Suprapubic skin (tissue), 4 donors: ENCODE data around the gene ACP1. TPM values are rescaled to one million over a fixed set of nuclear protein-coding genes. Genes with fewer than 3 reads are reported as not detected.

Source experiments
- DNase-seq, 2 donors: peaks; one replicate each; pipeline ENCODE4 v3.0.0-alpha.2; 2019; ENCODE audit warnings: low spot score in 2 of 2
- H3K27ac ChIP-seq: fragments of 200-600 bp; sonication (generic); one replicate; pipeline ENCODE4 v1.5.1; 2019
- H3K27me3 ChIP-seq: fragments of 200-600 bp; sonication (generic); one replicate; pipeline ENCODE4 v1.5.1; 2019
- H3K36me3 ChIP-seq: fragments of 200-600 bp; sonication (generic); one replicate; pipeline ENCODE4 v1.5.1; 2019
- H3K4me1 ChIP-seq: fragments of 200-600 bp; sonication (generic); one replicate; pipeline ENCODE4 v1.5.1; 2019
- H3K4me3 ChIP-seq: fragments of 200-600 bp; sonication (generic); one replicate; pipeline ENCODE4 v1.5.1; 2019; ENCODE audit warnings: mild to moderate bottlenecking
- H3K9me3 ChIP-seq: fragments of 200-600 bp; sonication (generic); one replicate; pipeline ENCODE4 v1.5.1; 2019
- EP300 ChIP-seq: sonication (generic); formaldehyde crosslinking; IDR thresholded peaks from one replicate; pipeline ENCODE4 v1.6.1; 2017; ENCODE audit warnings: antibody characterized with exemption
- POLR2A ChIP-seq, 2 donors: fragments of 450-650 bp; IDR thresholded peaks; one replicate each; pipeline ENCODE4 v1.6.1; 2017; ENCODE audit warnings: antibody characterized with exemption in 2 of 2, mild to moderate bottlenecking in 2 of 2, moderate library complexity in 2 of 2
- POLR2AphosphoS5 ChIP-seq, 3 donors: sonication (generic); formaldehyde crosslinking; IDR thresholded peaks; one replicate each; pipeline ENCODE4 v1.6.1; 2017; ENCODE audit warnings: antibody characterized with exemption in 3 of 3
- WGBS: methylation state at CpG from one replicate; pipeline ENCODE4 v1.1.5; 2018; 5-methylcytosine and 5-hydroxymethylcytosine counted together
- total RNA-seq, 4 donors: library from RNA; depleted of rRNA; stranded (reverse); fragments of >200 nt; gene quantifications; one replicate each; pipeline ENCODE4 v1.1.0, GENCODE V29; 2016
- TF ChIP-seq, protein P1 (sequence below), 2 donors: fragments of 200-600 bp in 1 of 2; fragments of 450-650 bp in 1 of 2; sonication (generic) in 1 of 2; IDR thresholded peaks; one replicate each; pipeline ENCODE4 v1.5.1; 2016 to 2019; ENCODE audit warnings: antibody characterized with exemption in 2 of 2, mild to moderate bottlenecking in 1 of 2, moderate library complexity in 1 of 2

ACP1 gene
- total RNA-seq, 4 donors from 2014 or later = 72.4 to 90.8 (median 73.0) TPM

DNA sequence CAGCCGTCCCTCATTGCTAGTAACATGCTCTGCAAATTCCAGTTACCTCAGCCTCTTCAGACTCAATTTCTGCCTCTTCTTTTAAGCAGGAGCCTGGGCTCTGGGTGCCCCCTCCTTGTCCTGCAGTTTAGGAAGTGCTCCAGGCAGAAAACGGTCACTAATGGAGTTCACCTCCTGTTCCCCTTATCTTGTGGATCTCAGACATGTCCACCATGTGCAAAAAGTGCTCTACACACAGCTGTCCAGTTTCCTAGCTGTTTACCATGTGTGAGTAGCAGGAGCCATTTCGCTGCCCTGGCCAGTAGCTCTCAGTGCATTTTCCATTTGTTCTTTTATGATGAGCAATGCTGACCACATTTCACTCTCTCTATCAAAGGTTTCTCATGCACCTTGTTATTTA, 5.8 kb upstream of the ACP1 start:
- TF ChIP-seq POLR2AphosphoS5 (IDR thresholded peaks at IDR 0.05) (no peak), POLR2A (IDR thresholded peaks at IDR 0.05) (no peak), EP300 (no peak)
- TF ChIP-seq, protein P1, sequence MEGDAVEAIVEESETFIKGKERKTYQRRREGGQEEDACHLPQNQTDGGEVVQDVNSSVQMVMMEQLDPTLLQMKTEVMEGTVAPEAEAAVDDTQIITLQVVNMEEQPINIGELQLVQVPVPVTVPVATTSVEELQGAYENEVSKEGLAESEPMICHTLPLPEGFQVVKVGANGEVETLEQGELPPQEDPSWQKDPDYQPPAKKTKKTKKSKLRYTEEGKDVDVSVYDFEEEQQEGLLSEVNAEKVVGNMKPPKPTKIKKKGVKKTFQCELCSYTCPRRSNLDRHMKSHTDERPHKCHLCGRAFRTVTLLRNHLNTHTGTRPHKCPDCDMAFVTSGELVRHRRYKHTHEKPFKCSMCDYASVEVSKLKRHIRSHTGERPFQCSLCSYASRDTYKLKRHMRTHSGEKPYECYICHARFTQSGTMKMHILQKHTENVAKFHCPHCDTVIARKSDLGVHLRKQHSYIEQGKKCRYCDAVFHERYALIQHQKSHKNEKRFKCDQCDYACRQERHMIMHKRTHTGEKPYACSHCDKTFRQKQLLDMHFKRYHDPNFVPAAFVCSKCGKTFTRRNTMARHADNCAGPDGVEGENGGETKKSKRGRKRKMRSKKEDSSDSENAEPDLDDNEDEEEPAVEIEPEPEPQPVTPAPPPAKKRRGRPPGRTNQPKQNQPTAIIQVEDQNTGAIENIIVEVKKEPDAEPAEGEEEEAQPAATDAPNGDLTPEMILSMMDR (IDR thresholded peaks at IDR 0.05) = no peak
- no peaks in the 10 kb centered on the region for H3K27me3 ChIP-seq
- H3K36me3 ChIP-seq = peaks cover 3% of the 10 kb centered on the region
- WGBS = 90% methylated on average over 3 of the region's 3 CpGs
- DNase-seq = no peak
- H3K9me3 ChIP-seq = peaks cover 4% of the 10 kb centered on the region
- H3K4me1 ChIP-seq = peaks cover 16% of the 10 kb centered on the region
- no peak overlapping the region for H3K27ac ChIP-seq
- no peak overlapping the region for H3K4me3 ChIP-seq

- Histone ChIP-seq H3K9me3 (peaks cover 4% of the 10 kb centered on the region), H3K36me3 (peaks cover 3% of the 10 kb centered on the region), H3K27ac (no peak overlapping the region), H3K4me1 (peaks cover 20% of the 10 kb centered on the region), H3K27me3 (no peaks in the 10 kb centered on the region), H3K4me3 (no peak overlapping the region)
- 97% methylated on average over 2 of the region's 2 CpGs for WGBS
- TF ChIP-seq POLR2A (IDR thresholded peaks at IDR 0.05) (no peak), POLR2AphosphoS5 (IDR thresholded peaks at IDR 0.05) (no peak), EP300 (no peak)
- TF ChIP-seq, protein P1 (IDR thresholded peaks at IDR 0.05) = no peak
- DNase-seq = no peak
Observed at GRCh38 chr2:259789-260331, 4.9 kb upstream of the ACP1 start.

- peaks cover 4% of the 10 kb centered on the region for H3K9me3 ChIP-seq
- WGBS = 66% methylated on average over 6 of the region's 6 CpGs
- H3K27ac ChIP-seq = no peak overlapping the region
- TF ChIP-seq EP300 = no peak
- TF ChIP-seq POLR2AphosphoS5 (IDR thresholded peaks at IDR 0.05) = no peak
- TF ChIP-seq, protein P1 (IDR thresholded peaks at IDR 0.05) = no peak
- TF ChIP-seq POLR2A (IDR thresholded peaks at IDR 0.05) = no peak
- no peaks in the 10 kb centered on the region for H3K27me3 ChIP-seq
- H3K4me3 ChIP-seq = no peak overlapping the region
- DNase-seq = no peak
- peaks cover 3% of the 10 kb centered on the region for H3K36me3 ChIP-seq
- H3K4me1 ChIP-seq = peaks cover 26% of the 10 kb centered on the region
Observed at GRCh38 chr2:260507-261161, 4.1 kb upstream of the ACP1 start.

DNA sequence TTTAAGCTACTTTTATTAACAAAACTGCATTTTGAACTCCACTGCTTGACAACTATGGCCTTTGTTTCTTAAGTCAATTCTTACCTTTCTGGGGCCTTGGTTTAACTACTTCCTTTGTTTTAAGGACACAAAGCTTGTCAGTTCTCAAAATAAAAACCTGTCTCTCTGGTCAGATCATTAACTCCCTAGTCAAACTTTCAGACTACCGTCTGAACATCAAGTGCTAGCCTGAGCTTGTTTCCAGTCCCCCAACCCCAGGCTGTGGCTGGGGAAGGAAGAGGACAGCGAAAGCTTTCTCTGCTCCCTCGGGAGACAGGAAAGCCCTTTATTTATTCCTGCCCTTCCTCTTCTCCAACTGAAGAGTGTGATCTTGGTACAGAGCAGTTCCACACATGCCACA, 2.6 kb upstream of the ACP1 start:
- 33% methylated on average over 3 of the region's 3 CpGs for WGBS
- H3K9me3 ChIP-seq = peaks cover 4% of the 10 kb centered on the region
- H3K36me3 ChIP-seq = peaks cover 3% of the 10 kb centered on the region
- no peaks in the 10 kb centered on the region for H3K27me3 ChIP-seq
- peak overlapping the region; percentile 24 for H3K27ac ChIP-seq
- no peak for DNase-seq
- TF ChIP-seq POLR2AphosphoS5 (IDR thresholded peaks at IDR 0.05) = no peak
- TF ChIP-seq, protein P1 (IDR thresholded peaks at IDR 0.05) = no peak
- TF ChIP-seq POLR2A (IDR thresholded peaks at IDR 0.05) = no peak
- no peak for TF ChIP-seq EP300
- H3K4me3 ChIP-seq = no peak overlapping the region
- H3K4me1 ChIP-seq = peaks cover 34% of the 10 kb centered on the region

GRCh38 chr2:263022-263738, 1.6 kb upstream of the ACP1 start:
- DNase-seq = no peak
- Histone ChIP-seq H3K27ac (peak overlapping the region; percentile 92), H3K9me3 (peaks cover 4% of the 10 kb centered on the region), H3K4me3 (peak overlapping the region; percentile 67), H3K36me3 (peaks cover 3% of the 10 kb centered on the region), H3K27me3 (no peaks in the 10 kb centered on the region), H3K4me1 (peaks cover 43% of the 10 kb centered on the region)
- no peak for TF ChIP-seq POLR2A (IDR thresholded peaks at IDR 0.05)
- TF ChIP-seq POLR2AphosphoS5 (IDR thresholded peaks at IDR 0.05) = no peak
- no peak for TF ChIP-seq EP300
- TF ChIP-seq, protein P1 (IDR thresholded peaks at IDR 0.05) = no peak
- WGBS = 40% methylated on average over 32 of the region's 42 CpGs
